GM12864 (cell line): ENCODE measurements around the gene NMNAT2.
A peak's percentile ranks its signal among the peaks of the same experiment; 100 is the strongest.

ENCODE experiments used
- DNase-seq: peaks from one replicate; pipeline ENCODE4 v3.0.0-alpha.2; 2011; ENCODE audit warnings: low read depth
- H3K4me3 ChIP-seq: 2 replicates; pipeline ENCODE4 v1.5.1; 2011; ENCODE audit warnings: mild to moderate bottlenecking, low read depth, low read length, control low read depth
- CTCF ChIP-seq: IDR thresholded peaks from 2 replicates; pipeline ENCODE4 v1.5.1; 2011; ENCODE audit warnings: low read depth, mild to moderate bottlenecking, moderate library complexity, low read length, control low read depth, inconsistent platforms; ENCODE audit errors: missing control alignments

Gene NMNAT2

GRCh38 chr1:183219616-183220009 lies 198.6 kb downstream of the NMNAT2 start:
- TF ChIP-seq CTCF = no peak
- DNase-seq = no peak

GRCh38 chr1:183218971-183219615 lies 199.1 kb downstream of the NMNAT2 start:
- DNase-seq = peak; percentile 53
- TF ChIP-seq CTCF = no peak
- no peak overlapping the region for H3K4me3 ChIP-seq

More at GRCh38 chr1:183219616-183220009, 198.6 kb downstream of the NMNAT2 start:
- H3K4me3 ChIP-seq = no peak overlapping the region

DNA sequence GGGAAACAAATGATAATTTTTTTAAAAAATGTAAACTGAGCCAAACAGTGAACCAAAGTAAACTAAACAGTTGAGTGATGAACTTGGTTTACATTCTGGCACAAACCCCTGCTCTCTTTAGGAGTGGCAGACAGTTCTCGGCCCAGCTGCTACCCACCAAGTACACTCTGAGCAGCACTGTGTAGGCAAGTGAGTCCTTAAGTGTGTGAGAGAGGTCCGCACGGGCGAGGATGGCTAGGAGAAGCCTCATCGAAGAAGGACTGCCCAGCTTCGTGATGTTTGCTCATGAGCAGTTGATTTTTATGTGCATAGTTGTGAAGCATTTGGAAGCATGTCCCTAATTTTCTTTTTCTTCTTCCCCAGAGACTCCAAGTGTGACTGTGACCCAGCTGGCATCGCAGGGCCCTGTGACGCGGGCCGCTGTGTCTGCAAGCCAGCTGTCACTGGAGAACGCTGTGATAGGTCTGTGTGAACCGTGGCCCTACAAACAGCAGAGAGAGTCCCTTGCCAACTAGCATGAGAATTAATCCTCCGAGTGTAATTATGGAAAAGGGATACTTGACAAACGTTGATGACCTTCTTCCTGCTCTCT lies 200.1 kb downstream of the NMNAT2 start:
- DNase-seq = no peak
- no peak overlapping the region for H3K4me3 ChIP-seq
- no peak for TF ChIP-seq CTCF

- TF ChIP-seq CTCF = no peak
- DNase-seq = no peak
- no peak overlapping the region for H3K4me3 ChIP-seq
These were observed 202.2 kb downstream of the NMNAT2 start for GRCh38 chr1:183215936-183216335.

DNA sequence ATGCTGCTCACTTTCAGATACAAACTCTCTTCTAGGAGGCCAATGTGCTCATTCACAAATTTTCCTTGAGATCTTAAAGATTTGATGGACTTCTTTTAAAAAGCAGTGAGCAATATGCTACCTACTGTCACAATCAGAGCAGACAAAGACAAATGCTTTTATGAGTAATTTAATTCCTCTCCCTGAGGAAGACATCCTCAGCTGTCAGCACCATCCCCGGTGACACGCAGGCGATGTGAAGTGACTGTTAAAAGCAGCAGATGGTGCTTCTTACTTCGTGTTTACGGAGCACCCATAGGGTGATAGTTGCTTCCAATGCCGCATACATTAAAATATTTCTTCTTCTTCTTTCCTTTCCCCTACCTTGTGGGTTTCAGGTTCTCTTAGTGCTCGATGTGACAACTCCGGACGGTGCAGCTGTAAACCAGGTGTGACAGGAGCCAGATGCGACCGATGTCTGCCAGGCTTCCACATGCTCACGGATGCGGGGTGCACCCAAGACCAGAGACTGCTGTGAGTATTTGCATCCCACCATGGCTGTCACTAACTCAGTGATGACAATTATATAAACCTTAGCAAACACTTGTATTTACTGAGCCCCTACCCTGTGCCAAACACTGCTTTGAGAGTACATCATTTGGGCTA lies 203.0 kb downstream of the NMNAT2 start:
- H3K4me3 ChIP-seq = no peak overlapping the region
- DNase-seq = no peak
- no peak for TF ChIP-seq CTCF

- H3K4me3 ChIP-seq = no peak overlapping the region
- no peak for DNase-seq
- TF ChIP-seq CTCF = no peak
These were observed 203.9 kb downstream of the NMNAT2 start for GRCh38 chr1:183214021-183214970.
